ENCODE measurements around the gene DYNC1I1.

DYNC1I1 gene

GRCh38 chr7:95808396-95808795 is 36.0 kb downstream of the DYNC1I1 start:
- Mint-ChIP-seq H3K4me3 (no peak overlapping the region), H3K9me3 (no peaks in the 10 kb centered on the region), H3K4me1 (ENCODE audit: low read depth) (no peaks in the 10 kb centered on the region), H3K36me3 (ENCODE audit: low read depth) (no peaks in the 10 kb centered on the region), H3K27me3 (ENCODE audit: low read depth) (no peaks in the 10 kb centered on the region), H3K27ac (no peak overlapping the region)

GRCh38 chr7:95811846-95812445 is 39.6 kb downstream of the DYNC1I1 start:
- Mint-ChIP-seq H3K27ac (no peak overlapping the region), H3K36me3 (ENCODE audit: low read depth) (no peaks in the 10 kb centered on the region), H3K9me3 (no peaks in the 10 kb centered on the region), H3K4me3 (no peak overlapping the region), H3K27me3 (ENCODE audit: low read depth) (no peaks in the 10 kb centered on the region), H3K4me1 (ENCODE audit: low read depth) (no peaks in the 10 kb centered on the region)

GRCh38 chr7:95814721-95815120 is 42.4 kb downstream of the DYNC1I1 start:
- H3K4me3 Mint-ChIP-seq = no peak overlapping the region
- H3K36me3 Mint-ChIP-seq (ENCODE audit: low read depth) = no peaks in the 10 kb centered on the region
- H3K4me1 Mint-ChIP-seq (ENCODE audit: low read depth) = no peaks in the 10 kb centered on the region
- no peak overlapping the region for H3K27ac Mint-ChIP-seq
- H3K27me3 Mint-ChIP-seq (ENCODE audit: low read depth) = no peaks in the 10 kb centered on the region
- no peaks in the 10 kb centered on the region for H3K9me3 Mint-ChIP-seq

- no peaks in the 10 kb centered on the region for H3K36me3 Mint-ChIP-seq (ENCODE audit: low read depth)
- H3K4me3 Mint-ChIP-seq = no peak overlapping the region
- no peaks in the 10 kb centered on the region for H3K4me1 Mint-ChIP-seq (ENCODE audit: low read depth)
- H3K27ac Mint-ChIP-seq = no peak overlapping the region
- no peaks in the 10 kb centered on the region for H3K9me3 Mint-ChIP-seq
- H3K27me3 Mint-ChIP-seq (ENCODE audit: low read depth) = no peaks in the 10 kb centered on the region
Observed at GRCh38 chr7:95817866-95818640, 45.7 kb downstream of the DYNC1I1 start.

- H3K27ac Mint-ChIP-seq = no peak overlapping the region
- no peaks in the 10 kb centered on the region for H3K9me3 Mint-ChIP-seq
- no peaks in the 10 kb centered on the region for H3K27me3 Mint-ChIP-seq (ENCODE audit: low read depth)
- no peak overlapping the region for H3K4me3 Mint-ChIP-seq
- no peaks in the 10 kb centered on the region for H3K4me1 Mint-ChIP-seq (ENCODE audit: low read depth)
- H3K36me3 Mint-ChIP-seq (ENCODE audit: low read depth) = no peaks in the 10 kb centered on the region
Observed at GRCh38 chr7:95820778-95821177, 48.4 kb downstream of the DYNC1I1 start.

- H3K27me3 Mint-ChIP-seq (ENCODE audit: low read depth) = no peaks in the 10 kb centered on the region
- no peak overlapping the region for H3K27ac Mint-ChIP-seq
- H3K36me3 Mint-ChIP-seq (ENCODE audit: low read depth) = no peaks in the 10 kb centered on the region
- H3K4me1 Mint-ChIP-seq (ENCODE audit: low read depth) = no peaks in the 10 kb centered on the region
- H3K9me3 Mint-ChIP-seq = no peaks in the 10 kb centered on the region
- no peak overlapping the region for H3K4me3 Mint-ChIP-seq
Observed at GRCh38 chr7:95822717-95823116, 50.4 kb downstream of the DYNC1I1 start.

- H3K9me3 Mint-ChIP-seq = no peaks in the 10 kb centered on the region
- H3K4me1 Mint-ChIP-seq (ENCODE audit: low read depth) = no peaks in the 10 kb centered on the region
Observed at GRCh38 chr7:95824616-95825015, 52.3 kb downstream of the DYNC1I1 start.

GRCh38 chr7:95828824-95829790 is 56.8 kb downstream of the DYNC1I1 start:
- Mint-ChIP-seq H3K27ac (no peak overlapping the region), H3K36me3 (ENCODE audit: low read depth) (no peaks in the 10 kb centered on the region), H3K4me1 (ENCODE audit: low read depth) (no peaks in the 10 kb centered on the region), H3K27me3 (ENCODE audit: low read depth) (no peaks in the 10 kb centered on the region), H3K4me3 (no peak overlapping the region), H3K9me3 (no peaks in the 10 kb centered on the region)

More at GRCh38 chr7:95824616-95825015, 52.3 kb downstream of the DYNC1I1 start:
- Mint-ChIP-seq H3K4me3 (no peak overlapping the region), H3K27me3 (ENCODE audit: low read depth) (no peaks in the 10 kb centered on the region), H3K27ac (no peak overlapping the region), H3K36me3 (ENCODE audit: low read depth) (no peaks in the 10 kb centered on the region)

- Mint-ChIP-seq H3K4me1 (ENCODE audit: low read depth) (no peaks in the 10 kb centered on the region), H3K27me3 (ENCODE audit: low read depth) (no peaks in the 10 kb centered on the region), H3K4me3 (no peak overlapping the region), H3K27ac (no peak overlapping the region), H3K36me3 (ENCODE audit: low read depth) (no peaks in the 10 kb centered on the region), H3K9me3 (peaks cover 12% of the 10 kb centered on the region)
Observed at GRCh38 chr7:95840953-95841950, 68.9 kb downstream of the DYNC1I1 start.

- H3K27me3 Mint-ChIP-seq (ENCODE audit: low read depth) = no peaks in the 10 kb centered on the region
- no peak overlapping the region for H3K4me3 Mint-ChIP-seq
- H3K27ac Mint-ChIP-seq = no peak overlapping the region
- H3K36me3 Mint-ChIP-seq (ENCODE audit: low read depth) = no peaks in the 10 kb centered on the region
- peaks cover 6% of the 10 kb centered on the region for H3K9me3 Mint-ChIP-seq
- no peaks in the 10 kb centered on the region for H3K4me1 Mint-ChIP-seq (ENCODE audit: low read depth)
Observed at GRCh38 chr7:95843286-95843685, 70.9 kb downstream of the DYNC1I1 start.

- no peak overlapping the region for H3K4me3 Mint-ChIP-seq
Observed at GRCh38 chr7:95845007-95845406, 72.7 kb downstream of the DYNC1I1 start.

GRCh38 chr7:95847061-95847460 is 74.7 kb downstream of the DYNC1I1 start:
- no peaks in the 10 kb centered on the region for H3K36me3 Mint-ChIP-seq (ENCODE audit: low read depth)
- H3K4me1 Mint-ChIP-seq (ENCODE audit: low read depth) = no peaks in the 10 kb centered on the region
- H3K9me3 Mint-ChIP-seq = no peaks in the 10 kb centered on the region
- H3K4me3 Mint-ChIP-seq = no peak overlapping the region
- H3K27ac Mint-ChIP-seq = no peak overlapping the region
- H3K27me3 Mint-ChIP-seq (ENCODE audit: low read depth) = no peaks in the 10 kb centered on the region

More at GRCh38 chr7:95845007-95845406, 72.7 kb downstream of the DYNC1I1 start:
- Mint-ChIP-seq H3K27ac (no peak overlapping the region), H3K9me3 (peaks cover 4% of the 10 kb centered on the region), H3K27me3 (ENCODE audit: low read depth) (no peaks in the 10 kb centered on the region), H3K4me1 (ENCODE audit: low read depth) (no peaks in the 10 kb centered on the region), H3K36me3 (ENCODE audit: low read depth) (no peaks in the 10 kb centered on the region)

- Mint-ChIP-seq H3K27ac (no peak overlapping the region), H3K4me3 (no peak overlapping the region), H3K36me3 (ENCODE audit: low read depth) (no peaks in the 10 kb centered on the region), H3K4me1 (ENCODE audit: low read depth) (no peaks in the 10 kb centered on the region), H3K9me3 (no peaks in the 10 kb centered on the region), H3K27me3 (ENCODE audit: low read depth) (no peaks in the 10 kb centered on the region)
Observed at GRCh38 chr7:95859429-95859828, 87.1 kb downstream of the DYNC1I1 start.

GRCh38 chr7:95861041-95861440 is 88.7 kb downstream of the DYNC1I1 start:
- Mint-ChIP-seq H3K9me3 (no peaks in the 10 kb centered on the region), H3K36me3 (ENCODE audit: low read depth) (no peaks in the 10 kb centered on the region), H3K4me1 (ENCODE audit: low read depth) (no peaks in the 10 kb centered on the region), H3K4me3 (no peak overlapping the region), H3K27me3 (ENCODE audit: low read depth) (no peaks in the 10 kb centered on the region), H3K27ac (no peak overlapping the region)
